MM.1S (cell line): ENCODE results near the gene CDK11A.
"Not testable (repeated sequence)": the region's sequence is repeated elsewhere in the genome, so short reads cannot be mapped to it uniquely, and the experiment has no call there.

ENCODE experiments used
- DNase-seq: peaks from one replicate; pipeline ENCODE4 v3.0.0-alpha.2; 2015
- H2AFZ ChIP-seq: fragments of 300-600 bp; sonication (generic); 2 replicates; pipeline ENCODE4 v1.6.0; 2016; ENCODE audit warnings: antibody characterized with exemption, low read length
- H3F3A ChIP-seq: fragments of 300-600 bp; sonication (generic); 2 replicates; pipeline ENCODE4 v1.6.1; 2016; ENCODE audit warnings: mild to moderate bottlenecking, antibody characterized with exemption, low read length, moderate library complexity, mixed read lengths; ENCODE audit not compliant: insufficient read depth
- H3K27ac ChIP-seq: fragments of 300-600 bp; sonication (generic); 2 replicates; pipeline ENCODE4 v1.5.1; 2016; ENCODE audit warnings: mild to moderate bottlenecking, low read length
- H3K27me3 ChIP-seq: fragments of 300-600 bp; sonication (generic); replicated peaks from 2 replicates; pipeline ENCODE4 v1.6.0; 2016; ENCODE audit warnings: low read length; ENCODE audit not compliant: insufficient read depth
- H3K36me3 ChIP-seq: fragments of 300-600 bp; sonication (generic); replicated peaks from 2 replicates; pipeline ENCODE4 v1.6.1; 2016; ENCODE audit warnings: mild to moderate bottlenecking, low read length, mixed read lengths; ENCODE audit not compliant: insufficient read depth
- H3K4me1 ChIP-seq: fragments of 300-600 bp; sonication (generic); 2 replicates; pipeline ENCODE4 v1.6.1; 2016; ENCODE audit warnings: low read length, mixed read lengths
- H3K4me2 ChIP-seq: fragments of 300-600 bp; sonication (generic); 2 replicates; pipeline ENCODE4 v1.6.0; 2016; ENCODE audit warnings: low read depth, low read length
- H3K4me3 ChIP-seq: fragments of 300-600 bp; sonication (generic); 2 replicates; pipeline ENCODE4 v1.5.1; 2016; ENCODE audit warnings: low read length, mixed read lengths
- H3K79me2 ChIP-seq: fragments of 300-600 bp; sonication (generic); 2 replicates; pipeline ENCODE4 v1.6.1; 2016; ENCODE audit warnings: mixed run types, low read length, mixed read lengths
- H3K9ac ChIP-seq: fragments of 300-600 bp; sonication (generic); 2 replicates; pipeline ENCODE4 v1.6.1; 2016; ENCODE audit warnings: low read length, mixed read lengths
- H3K9me2 ChIP-seq: fragments of 300-600 bp; sonication (generic); replicated peaks from 2 replicates; pipeline ENCODE4 v1.6.1; 2016; ENCODE audit warnings: mild to moderate bottlenecking, low read length, mixed read lengths; ENCODE audit not compliant: insufficient read depth
- H3K9me3 ChIP-seq: fragments of 300-600 bp; sonication (generic); replicated peaks from 2 replicates; pipeline ENCODE4 v1.6.1; 2016; ENCODE audit warnings: mild to moderate bottlenecking, low read length, mixed read lengths; ENCODE audit not compliant: insufficient read depth
- H4K20me1 ChIP-seq: fragments of 300-600 bp; sonication (generic); 2 replicates; pipeline ENCODE4 v1.6.1; 2016; ENCODE audit warnings: mild to moderate bottlenecking, low read length, moderate library complexity, mixed read lengths; ENCODE audit not compliant: insufficient read depth
- EZH2 ChIP-seq: fragments of 300-600 bp; sonication (generic); optimal IDR thresholded peaks from 2 replicates; pipeline ENCODE3; 2017; ENCODE audit warnings: low read depth, mild to moderate bottlenecking, antibody characterized with exemption, low read length, mixed read lengths
- EZH2phosphoT487 ChIP-seq: fragments of 300-600 bp; sonication (generic); IDR thresholded peaks from 2 replicates; pipeline ENCODE4 v1.6.1; 2018; ENCODE audit warnings: antibody characterized with exemption, low read length
- TF ChIP-seq, protein P1 (sequence below): fragments of 300-600 bp; sonication (generic); IDR thresholded peaks from 2 replicates; pipeline ENCODE4 v1.5.1; 2016; ENCODE audit warnings: antibody characterized with exemption, low read length, mixed read lengths

Gene CDK11A

DNA sequence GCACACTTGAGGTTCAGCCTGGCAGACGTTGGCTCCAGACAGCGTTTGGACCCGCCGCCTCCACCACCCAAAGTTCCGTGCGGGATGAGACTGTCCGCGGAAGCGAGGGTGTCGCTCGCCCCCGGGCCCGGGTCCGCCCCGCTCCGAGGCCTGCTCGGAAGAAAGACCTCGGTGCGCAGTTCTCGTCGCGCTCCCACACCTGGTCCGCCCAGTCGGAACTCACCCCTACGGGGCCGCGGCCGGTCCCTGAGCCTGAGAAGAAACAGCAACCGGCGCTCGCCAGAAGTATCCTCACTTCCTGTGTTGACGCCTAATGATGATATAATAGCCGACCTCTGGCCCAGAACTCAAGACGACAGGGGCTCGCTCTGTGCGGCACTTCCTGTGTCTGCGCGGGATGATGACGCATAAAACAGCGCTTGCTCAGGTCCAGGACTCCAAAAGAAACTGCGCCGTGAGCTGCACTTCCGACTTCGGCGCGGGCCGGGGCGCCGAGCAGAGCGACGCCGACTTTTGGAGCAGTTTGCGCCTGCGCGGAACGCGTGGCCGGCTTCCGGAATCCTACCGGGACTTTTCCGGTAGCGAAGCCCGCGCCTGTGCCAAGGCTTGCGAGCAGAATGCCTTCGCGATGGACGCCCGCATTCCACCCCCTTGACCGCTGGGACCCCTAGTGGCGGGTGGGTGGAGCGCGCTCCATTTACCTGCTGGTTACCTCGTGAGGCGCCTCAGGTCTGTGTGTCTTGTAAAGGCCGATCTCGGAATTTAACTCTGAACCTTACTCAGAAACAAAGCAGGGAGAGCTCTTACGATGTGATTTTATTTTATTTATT lies at the start of gene CDK11A:
Gene CDK11A, minus strand, starts transcription at position 323 of the 830 bp plus-strand sequence. CDS start 1,539 bp downstream, outside the sequence.
- H3K9me2 ChIP-seq, H3K27me3 ChIP-seq, H3K4me1 ChIP-seq, H4K20me1 ChIP-seq, H3F3A ChIP-seq, H3K36me3 ChIP-seq, H3K9me3 ChIP-seq: not testable (repeated sequence)
- DNase-seq: peak; percentile 99
- Histone ChIP-seq H3K4me3 (peak within 1 kb of the TSS; percentile 71), H3K79me2 (peaks cover 15% of the 10 kb centered on the region), H3K9ac (peak within 1 kb of the TSS; percentile 77), H3K27ac (peak within 1 kb of the TSS; percentile 88), H2AFZ (0 out of 2 replicates have a peak within 1 kb of the TSS, but pooled peaks have one; percentile 39), H3K4me2 (peak within 1 kb of the TSS; percentile 33; the same call in 1 of the 2 replicates)
- TF ChIP-seq, protein P1, sequence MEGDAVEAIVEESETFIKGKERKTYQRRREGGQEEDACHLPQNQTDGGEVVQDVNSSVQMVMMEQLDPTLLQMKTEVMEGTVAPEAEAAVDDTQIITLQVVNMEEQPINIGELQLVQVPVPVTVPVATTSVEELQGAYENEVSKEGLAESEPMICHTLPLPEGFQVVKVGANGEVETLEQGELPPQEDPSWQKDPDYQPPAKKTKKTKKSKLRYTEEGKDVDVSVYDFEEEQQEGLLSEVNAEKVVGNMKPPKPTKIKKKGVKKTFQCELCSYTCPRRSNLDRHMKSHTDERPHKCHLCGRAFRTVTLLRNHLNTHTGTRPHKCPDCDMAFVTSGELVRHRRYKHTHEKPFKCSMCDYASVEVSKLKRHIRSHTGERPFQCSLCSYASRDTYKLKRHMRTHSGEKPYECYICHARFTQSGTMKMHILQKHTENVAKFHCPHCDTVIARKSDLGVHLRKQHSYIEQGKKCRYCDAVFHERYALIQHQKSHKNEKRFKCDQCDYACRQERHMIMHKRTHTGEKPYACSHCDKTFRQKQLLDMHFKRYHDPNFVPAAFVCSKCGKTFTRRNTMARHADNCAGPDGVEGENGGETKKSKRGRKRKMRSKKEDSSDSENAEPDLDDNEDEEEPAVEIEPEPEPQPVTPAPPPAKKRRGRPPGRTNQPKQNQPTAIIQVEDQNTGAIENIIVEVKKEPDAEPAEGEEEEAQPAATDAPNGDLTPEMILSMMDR: peak; percentile 25

DNA sequence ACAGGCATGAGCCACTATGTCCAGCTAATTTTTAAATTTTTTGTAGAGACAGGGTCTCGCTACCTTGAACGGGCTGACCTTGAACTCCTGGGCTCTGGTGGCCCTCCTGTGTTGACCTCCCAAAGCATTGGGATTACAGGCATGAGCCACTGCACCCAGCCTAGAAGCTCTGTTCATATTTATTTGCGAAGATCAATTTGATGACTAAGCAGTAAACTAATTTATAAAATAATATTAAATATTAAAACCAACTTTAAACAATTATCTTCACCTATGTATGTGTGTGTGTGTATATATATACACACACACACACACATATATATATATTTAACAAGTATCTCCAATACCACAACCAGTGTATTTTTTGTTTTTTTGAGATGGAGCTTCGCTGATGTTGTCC lies 49.7 kb upstream of the CDK11A start:
- H3K9ac ChIP-seq: no peak overlapping the region
- H3K27me3 ChIP-seq: no peaks in the 10 kb centered on the region
- no peak overlapping the region for H2AFZ ChIP-seq
- H3K4me1 ChIP-seq: peaks cover 18% of the 10 kb centered on the region
- peaks cover 91% of the 10 kb centered on the region for H3K79me2 ChIP-seq
- DNase-seq: no peak
- H3K9me3 ChIP-seq: no peaks in the 10 kb centered on the region
- TF ChIP-seq EZH2phosphoT487: no peak
- TF ChIP-seq EZH2: no peak
- TF ChIP-seq, protein P1: no peak
- no peak overlapping the region for H3K4me3 ChIP-seq
- no peaks in the 10 kb centered on the region; the same call in none of the 2 replicates for H3K36me3 ChIP-seq
- no peak overlapping the region for H3K27ac ChIP-seq
- H3K9me2 ChIP-seq: no peaks in the 10 kb centered on the region
- 0 out of 2 replicates have a peak, but pooled peaks cover 6% of the 10 kb centered on the region for H4K20me1 ChIP-seq
- H3F3A ChIP-seq: no peaks in the 10 kb centered on the region; the same call in 1 of the 2 replicates
- H3K4me2 ChIP-seq: no peak overlapping the region

DNA sequence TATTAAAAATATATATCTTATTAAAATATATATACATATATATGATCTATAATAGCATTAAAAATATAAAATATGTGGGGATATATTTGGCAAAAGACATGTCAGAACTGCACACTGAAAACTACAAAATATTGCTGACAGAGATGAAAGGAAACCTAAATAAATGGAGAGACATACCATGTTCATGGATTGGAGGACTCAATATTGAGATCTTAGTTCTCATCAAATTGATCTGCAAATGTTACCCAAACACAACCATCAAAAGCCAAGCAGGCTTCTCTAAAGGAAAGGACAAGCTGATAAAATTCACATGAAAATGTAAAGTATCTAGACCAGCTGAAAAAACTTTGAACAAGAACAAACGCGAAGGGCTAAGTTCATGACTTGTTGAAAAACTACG lies 46.9 kb upstream of the CDK11A start:
- DNase-seq: no peak
- Histone ChIP-seq H3K27me3 (no peaks in the 10 kb centered on the region), H3K27ac (no peak overlapping the region), H3K4me2 (no peak overlapping the region), H3K4me3 (no peak overlapping the region), H3K36me3 (no peaks in the 10 kb centered on the region; the same call in none of the 2 replicates), H3F3A (no peaks in the 10 kb centered on the region), H3K9me3 (no peaks in the 10 kb centered on the region), H3K9ac (no peak overlapping the region), H2AFZ (no peak overlapping the region), H3K79me2 (peaks cover 98% of the 10 kb centered on the region), H4K20me1 (0 out of 2 replicates have a peak, but pooled peaks cover 6% of the 10 kb centered on the region), H3K4me1 (peaks cover 9% of the 10 kb centered on the region), H3K9me2 (no peaks in the 10 kb centered on the region)
- TF ChIP-seq, protein P1: no peak
- TF ChIP-seq EZH2: no peak
- no peak for TF ChIP-seq EZH2phosphoT487
